SK-N-SH (cell line): ENCODE data around the gene SLCO3A1. TPM values are rescaled to one million over a fixed set of nuclear protein-coding genes. Genes with fewer than 3 reads are reported as not detected.

Source experiments
- CTCF ChIA-PET: fragments of 300-600, 350-600 bp; formaldehyde crosslinking; extraction: SDS; loops from one replicate; lab custom pipeline; 2021; lab: Yijun Ruan, JAX
- POLR2A ChIA-PET: fragments of 350-600 bp; sonication (Branson Sonifier 250); formaldehyde crosslinking; extraction: SDS; loops from one replicate; lab custom pipeline; 2020; ENCODE audit warnings: antibody characterized with exemption, inconsistent platforms; lab: Yijun Ruan, JAX
- DNase-seq: peaks from one replicate; pipeline ENCODE4 v3.0.0; 2012
- H2AFZ ChIP-seq: fragments of 200-600 bp; sonication (generic); 2 replicates; pipeline ENCODE4 v1.8.1; 2016; ENCODE audit warnings: antibody characterized with exemption, mild to moderate bottlenecking, low read depth
- H3F3A ChIP-seq: fragments of 200-600 bp; sonication (generic); replicated peaks from 2 replicates; pipeline ENCODE3; 2016; ENCODE audit warnings: antibody characterized with exemption, mild to moderate bottlenecking; ENCODE audit not compliant: insufficient read depth
- H3K27ac ChIP-seq, 2 experiments: fragments of 200-500 bp in 1 of 2; fragments of 200-600 bp in 1 of 2; sonication (Bioruptor generic) in 1 of 2; sonication (generic), shearing (Covaris generic) in 1 of 2; 2 replicates each; pipeline versions ENCODE4 v1.5.1 to v1.6.1; 2014 to 2016; ENCODE audit warnings: low read depth in 2 of 2, inconsistent platforms in 1 of 2, low read length in 1 of 2, mild to moderate bottlenecking in 1 of 2, mixed read lengths in 1 of 2
- H3K27me3 ChIP-seq: fragments of 200-600 bp; sonication (generic), shearing (Covaris generic); 2 replicates; pipeline ENCODE4 v1.6.1; 2016; ENCODE audit warnings: mixed run types; ENCODE audit not compliant: insufficient read depth
- H3K36me3 ChIP-seq, 2 experiments: fragments of 200-500 bp in 1 of 2; fragments of 200-600 bp in 1 of 2; sonication (Bioruptor generic) in 1 of 2; sonication (generic) in 1 of 2; replicated peaks in 1 of 2; 2 replicates each; pipeline versions ENCODE3 to v1.5.1; 2014 to 2016; ENCODE audit warnings: low read length in 1 of 2, mild to moderate bottlenecking in 1 of 2; ENCODE audit not compliant: insufficient read depth in 2 of 2, control insufficient read depth in 1 of 2
- H3K4me1 ChIP-seq, 2 experiments: fragments of 200-500 bp in 1 of 2; fragments of 200-600 bp in 1 of 2; sonication (Bioruptor generic) in 1 of 2; sonication (generic), shearing (Covaris generic) in 1 of 2; 2 replicates each; pipeline versions ENCODE4 v1.5.1 to v1.6.1; 2014 to 2016; ENCODE audit warnings: low read depth in 1 of 2, low read length in 1 of 2, mixed run types in 1 of 2; ENCODE audit not compliant: insufficient read depth in 2 of 2, control insufficient read depth in 1 of 2
- H3K4me2 ChIP-seq: fragments of 200-600 bp; sonication (generic), shearing (Covaris generic); 2 replicates; pipeline ENCODE4 v1.6.1; 2017; ENCODE audit warnings: mixed run types
- H3K4me3 ChIP-seq, 2 experiments: fragments of 200-500 bp in 1 of 2; fragments of 200-600 bp in 1 of 2; sonication (Bioruptor generic) in 1 of 2; sonication (generic), shearing (Covaris generic) in 1 of 2; 2 replicates each; pipeline versions ENCODE4 v1.5.1 to v1.8.1; 2014 to 2016; ENCODE audit warnings: low read depth in 2 of 2, inconsistent platforms in 1 of 2, low read length in 1 of 2, mild to moderate bottlenecking in 1 of 2, mixed read lengths in 1 of 2, moderate library complexity in 1 of 2
- H3K79me2 ChIP-seq: fragments of 200-600 bp; sonication (generic); 2 replicates; pipeline ENCODE4 v1.8.1; 2017; ENCODE audit warnings: mild to moderate bottlenecking; ENCODE audit not compliant: insufficient read depth
- H3K9ac ChIP-seq: fragments of 200-600 bp; sonication (generic); 2 replicates; pipeline ENCODE4 v1.6.1; 2017; ENCODE audit warnings: mixed run types
- H3K9me2 ChIP-seq: fragments of 200-600 bp; sonication (generic); 2 replicates; pipeline ENCODE4 v1.6.1; 2017; ENCODE audit warnings: mixed run types
- H3K9me3 ChIP-seq: fragments of 200-600 bp; sonication (generic); 2 replicates; pipeline ENCODE4 v1.6.1; 2017; ENCODE audit warnings: mixed run types, mild to moderate bottlenecking, moderate library complexity
- H4K20me1 ChIP-seq: fragments of 200-600 bp; sonication (generic); 2 replicates; pipeline ENCODE4 v1.6.1; 2017; ENCODE audit warnings: mild to moderate bottlenecking, mixed run types; ENCODE audit not compliant: insufficient read depth
- CTCF ChIP-seq: fragments of 200-600 bp; sonication (generic); IDR thresholded peaks from 2 replicates; pipeline ENCODE4 v1.6.1; 2017; ENCODE audit warnings: antibody characterized with exemption, mild to moderate bottlenecking, moderate library complexity
- EP300 ChIP-seq, 2 experiments: IDR thresholded peaks; 2 replicates each; pipeline versions ENCODE4 v1.4.0 to v1.6.1; 2012; ENCODE audit warnings: borderline replicate concordance in 1 of 2, low read depth in 1 of 2, low read length in 1 of 2
- FOSL2 ChIP-seq: IDR thresholded peaks from 2 replicates; pipeline ENCODE4 v1.4.0; 2012; ENCODE audit warnings: low read depth, mild to moderate bottlenecking, moderate library complexity, borderline replicate concordance
- GATA2 ChIP-seq: sonication (generic); formaldehyde crosslinking; IDR thresholded peaks from 2 replicates; pipeline ENCODE4 v1.5.0; 2020; ENCODE audit warnings: mild to moderate bottlenecking, missing genetic modification reagents
- IRF3 ChIP-seq: fragments of 150-350 bp; IDR thresholded peaks from 2 replicates; pipeline ENCODE4 v1.6.1; 2016; ENCODE audit warnings: mild to moderate bottlenecking, low read depth, low read length
- MAX ChIP-seq: IDR thresholded peaks from 2 replicates; pipeline ENCODE4 v1.4.0; 2012; ENCODE audit warnings: low read depth
- MEF2A ChIP-seq: IDR thresholded peaks from 2 replicates; pipeline ENCODE4 v1.4.0; 2012; ENCODE audit warnings: low read depth, borderline replicate concordance
- POLR2AphosphoS5 ChIP-seq: IDR thresholded peaks from 2 replicates; pipeline ENCODE4 v1.6.1; 2012; ENCODE audit warnings: low read depth, low read length
- RCOR1 ChIP-seq: fragments of 150-350 bp; IDR thresholded peaks from 2 replicates; pipeline ENCODE4 v1.6.1; 2017; ENCODE audit warnings: antibody characterized with exemption, low read length
- REST ChIP-seq: IDR thresholded peaks from 2 replicates; pipeline ENCODE4 v1.6.1; 2012; ENCODE audit warnings: mild to moderate bottlenecking, low read depth, low read length, moderate library complexity
- RFX5 ChIP-seq: IDR thresholded peaks from 2 replicates; pipeline ENCODE4 v1.6.1; 2012; ENCODE audit warnings: mild to moderate bottlenecking, improper control_type of control experiment, low read length
- RXRA ChIP-seq: IDR thresholded peaks from 2 replicates; pipeline ENCODE4 v1.4.0; 2012; ENCODE audit warnings: low read depth, mild to moderate bottlenecking, borderline replicate concordance
- TEAD4 ChIP-seq: IDR thresholded peaks from 2 replicates; pipeline ENCODE4 v1.4.0; 2012; ENCODE audit warnings: mild to moderate bottlenecking, borderline replicate concordance; ENCODE audit not compliant: insufficient read depth
- USF1 ChIP-seq: IDR thresholded peaks from 2 replicates; pipeline ENCODE4 v1.4.0; 2012; ENCODE audit warnings: low read depth, borderline replicate concordance
- USF2 ChIP-seq: fragments of 150-350 bp; IDR thresholded peaks from 2 replicates; pipeline ENCODE4 v1.6.1; 2017; ENCODE audit warnings: antibody characterized with exemption, low read length, low read depth, borderline replicate concordance
- WGBS: methylation state at CpG from one replicate; pipeline ENCODE4 v1.1.6; 2017; ENCODE audit warnings: low lambda C conversion rate; 5-methylcytosine and 5-hydroxymethylcytosine counted together
- polyA plus RNA-seq, 3 experiments: library from polyadenylated mRNA; depleted of rRNA; stranded (reverse); fragments of >200 nt; gene quantifications; 2 replicates each; pipeline ENCODE4 v1.2.3, GENCODE V29; 2012

The SLCO3A1 gene
- polyA plus RNA-seq, 1 of the 3 experiments (the other 2 are of a cell fraction) = 19.7 TPM

GRCh38 chr15:92130244-92130643 is 276.7 kb downstream of the SLCO3A1 start:
- no peaks in the 10 kb centered on the region for H3K27me3 ChIP-seq

GRCh38 chr15:92130906-92131305 is 277.4 kb downstream of the SLCO3A1 start:
- Histone ChIP-seq H3K27me3 (no peaks in the 10 kb centered on the region), H3K4me1 (peaks cover 0 to 7% of the 10 kb centered on the region in 2 experiments; a peak in 1 of 4 replicates), H3K9me3 (no peaks in the 10 kb centered on the region), H3F3A (no peaks in the 10 kb centered on the region), H3K27ac (no peak overlapping the region), H3K9me2 (no peaks in the 10 kb centered on the region), H3K9ac (no peak overlapping the region), H4K20me1 (no peaks in the 10 kb centered on the region), H3K79me2 (no peaks in the 10 kb centered on the region), H3K36me3 (peaks cover 0 to 17% of the 10 kb centered on the region in 2 experiments), H2AFZ (no peak overlapping the region), H3K4me2 (no peak overlapping the region), H3K4me3 (no peak overlapping the region)
- DNase-seq = no peak
- ChIA-PET POLR2A (no interaction called here), CTCF (no interaction called here)
- 86% methylated on average over 3 of the region's 3 CpGs for WGBS
- no peak for TF ChIP-seq REST
- TF ChIP-seq RFX5 = no peak
- no peak for TF ChIP-seq EP300 (IDR thresholded peaks at IDR 0.05; ENCODE audit: borderline replicate concordance in 1 of 2, low read depth in 1 of 2, low read length in 1 of 2)
- no peak for TF ChIP-seq FOSL2
- TF ChIP-seq USF1 = no peak
- TF ChIP-seq MAX = no peak
- TF ChIP-seq MEF2A = no peak
- no peak for TF ChIP-seq RCOR1
- TF ChIP-seq IRF3 = no peak
- no peak for TF ChIP-seq GATA2 (CRISPR knock-in tag)
- TF ChIP-seq RXRA = no peak
- no peak for TF ChIP-seq POLR2AphosphoS5
- TF ChIP-seq TEAD4 = no peak
- TF ChIP-seq USF2 = no peak
- no peak for TF ChIP-seq CTCF

More at GRCh38 chr15:92130244-92130643, 276.7 kb downstream of the SLCO3A1 start:
- Histone ChIP-seq H3K4me2 (no peak overlapping the region), H4K20me1 (no peaks in the 10 kb centered on the region), H3F3A (no peaks in the 10 kb centered on the region), H2AFZ (no peak overlapping the region), H3K4me1 (peaks cover 0 to 7% of the 10 kb centered on the region in 2 experiments; a peak in 1 of 4 replicates), H3K9ac (no peak overlapping the region), H3K4me3 (no peak overlapping the region), H3K36me3 (peaks cover 0 to 15% of the 10 kb centered on the region in 2 experiments), H3K27ac (no peak overlapping the region), H3K79me2 (no peaks in the 10 kb centered on the region), H3K9me2 (no peaks in the 10 kb centered on the region), H3K9me3 (no peaks in the 10 kb centered on the region)
- TF ChIP-seq EP300 (IDR thresholded peaks at IDR 0.05; ENCODE audit: borderline replicate concordance in 1 of 2, low read depth in 1 of 2, low read length in 1 of 2) (no peak), RFX5 (no peak)
- CTCF ChIA-PET = interaction anchor here (0.7 kb wide), 1 partner anchor 584 kb away, joined by 3 read pairs; no protein-coding TSS in a partner anchor
- 81% methylated on average over 2 of the region's 2 CpGs for WGBS
- POLR2A ChIA-PET = no interaction called here
- no peak for DNase-seq
